Measurements from ENCODE around the gene CEP44.

DNA sequence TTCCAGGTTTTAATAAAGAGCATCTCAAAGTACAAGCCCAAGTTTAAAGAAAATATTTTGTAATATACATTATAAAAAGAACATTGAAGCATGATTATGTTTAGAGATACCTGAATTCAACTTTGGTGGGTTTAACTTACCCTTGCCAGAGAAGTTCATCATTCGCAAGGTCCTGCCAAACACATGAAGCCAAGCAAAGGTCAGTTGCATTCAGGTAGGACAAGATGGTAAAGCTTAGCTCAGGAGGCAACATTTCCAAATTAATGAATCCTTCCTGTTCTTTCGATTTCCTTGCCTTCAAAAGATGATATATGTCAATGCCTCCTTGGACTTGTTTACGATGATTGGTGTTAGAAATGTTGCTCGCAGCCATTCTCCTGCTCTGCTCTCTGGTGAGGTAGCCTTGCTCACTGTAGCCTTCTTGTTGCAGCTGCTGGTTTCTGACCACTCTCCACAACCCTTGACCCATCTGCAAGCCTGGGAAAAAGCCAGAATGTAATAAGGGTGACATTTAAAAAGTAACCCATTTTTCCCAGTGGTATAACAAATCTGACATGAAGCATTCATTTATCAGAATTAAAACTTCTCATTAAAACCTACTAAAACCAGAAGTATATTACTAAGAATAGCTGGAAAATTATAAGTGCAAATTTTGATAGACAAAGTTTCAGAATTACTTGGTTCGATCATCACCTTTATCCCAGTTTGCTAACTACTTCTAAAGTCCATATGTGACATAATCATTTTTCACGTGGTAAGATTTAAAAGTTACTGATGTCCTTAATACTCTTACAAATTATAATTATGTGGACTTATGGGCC, 20.9 kb upstream of the CEP44 start:
- TF ChIP-seq EZH2phosphoT487 (IDR thresholded peaks at IDR 0.05; ENCODE audit: insufficient read depth, low read depth) (no peak), EZH2 (IDR thresholded peaks at IDR 0.05; ENCODE audit: insufficient read depth, poor library complexity, severe bottlenecking) (no peak)

Measured in GM23248 (cell line).